Smooth muscle cell (in vitro differentiated cells): ENCODE measurements around the gene RBM18. TPM values are rescaled to one million over a fixed set of nuclear protein-coding genes. Genes with fewer than 3 reads are reported as not detected.

Experiments used
- DNase-seq: peaks from one replicate; lab custom pipeline; 2025; ENCODE audit not compliant: unreplicated experiment; lab: John Stamatoyannopoulos, UW
- H2AFZ ChIP-seq: fragments of 200-600 bp; sonication (generic); 2 replicates; pipeline ENCODE4 v1.6.0; 2016; ENCODE audit warnings: antibody characterized with exemption, low read depth, mild to moderate bottlenecking
- H3F3A ChIP-seq: fragments of 200-600 bp; sonication (generic); 2 replicates; pipeline ENCODE4 v1.6.0; 2017; ENCODE audit warnings: antibody characterized with exemption, low read depth
- H3K27ac ChIP-seq: fragments of 200-600 bp; sonication (generic); 2 replicates; pipeline ENCODE4 v1.5.1; 2016; ENCODE audit warnings: low read depth, mild to moderate bottlenecking
- H3K27me3 ChIP-seq: fragments of 200-600 bp; sonication (generic); 2 replicates; pipeline ENCODE4 v1.6.1; 2016; ENCODE audit warnings: low read depth, mild to moderate bottlenecking
- H3K36me3 ChIP-seq: fragments of 200-600 bp; sonication (generic); 2 replicates; pipeline ENCODE4 v1.5.1; 2016; ENCODE audit warnings: low read depth
- H3K4me1 ChIP-seq: fragments of 200-600 bp; sonication (generic); 2 replicates; pipeline ENCODE4 v1.5.1; 2016; ENCODE audit warnings: low read depth
- H3K4me2 ChIP-seq: fragments of 200-600 bp; sonication (generic); 2 replicates; pipeline ENCODE4 v1.6.0; 2016; ENCODE audit warnings: mild to moderate bottlenecking
- H3K4me3 ChIP-seq: fragments of 200-600 bp; sonication (generic); 2 replicates; pipeline ENCODE4 v1.5.1; 2016; ENCODE audit warnings: mild to moderate bottlenecking
- H3K79me2 ChIP-seq: fragments of 200-600 bp; sonication (generic); 2 replicates; pipeline ENCODE4 v1.6.0; 2016; ENCODE audit warnings: low read depth, mild to moderate bottlenecking
- H3K9ac ChIP-seq: fragments of 200-600 bp; sonication (generic); 2 replicates; pipeline ENCODE4 v1.6.0; 2016; ENCODE audit warnings: low read depth
- H3K9me3 ChIP-seq: fragments of 200-600 bp; sonication (generic); replicated peaks from 2 replicates; pipeline ENCODE4 v1.5.1; 2016; ENCODE audit warnings: low read depth
- H4K20me1 ChIP-seq: fragments of 200-600 bp; sonication (generic); 2 replicates; pipeline ENCODE4 v1.6.0; 2016; ENCODE audit warnings: low read depth
- WGBS: methylation state at CpG from one replicate; pipeline ENCODE4 v1.1.7; 2016; ENCODE audit warnings: low lambda C conversion rate; 5-methylcytosine and 5-hydroxymethylcytosine counted together
- polyA plus RNA-seq: library from polyadenylated mRNA; unstranded; fragments of >200 nt; fragmentation: Nextera tagmentation; extraction: Ambion mirVana; gene quantifications from 2 replicates; pipeline ENCODE4 v1.2.1, GENCODE V29; 2016
- total RNA-seq: library from RNA; depleted of rRNA; stranded (reverse); fragments of >200 nt; gene quantifications from 2 replicates; pipeline ENCODE4 v1.2.3, GENCODE V29; 2014
- TF ChIP-seq, protein P1 (sequence below): fragments of 200-600 bp; sonication (generic); IDR thresholded peaks from 2 replicates; pipeline ENCODE4 v1.5.1; 2017; ENCODE audit warnings: borderline replicate concordance, mild to moderate bottlenecking, antibody characterized with exemption; ENCODE audit not compliant: insufficient read depth, poor library complexity, severe bottlenecking

The RBM18 gene
- total and polyA plus RNA-seq, 2 experiments from 2014 or later, result 15.3 to 29.6 TPM

DNA sequence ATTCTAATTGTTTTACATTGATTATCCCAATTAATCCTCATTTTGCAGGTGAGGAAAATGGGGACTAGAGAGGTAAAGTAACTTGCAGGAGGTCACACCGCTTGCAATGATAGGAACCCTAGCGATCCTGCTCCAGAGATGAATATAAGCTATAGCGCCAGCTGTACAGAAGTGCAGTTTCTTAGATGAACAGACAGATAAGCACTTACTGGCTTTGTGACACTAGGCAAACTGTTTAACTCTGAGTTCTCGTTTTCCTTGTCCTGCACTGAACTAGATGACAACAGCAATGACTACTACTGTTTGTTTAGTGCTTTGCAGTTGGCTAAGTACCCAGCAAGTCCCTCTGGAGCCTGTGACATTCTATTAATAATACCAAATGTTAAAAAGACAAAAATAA lies 47.0 kb downstream of the RBM18 start:
- no peak for DNase-seq
- TF ChIP-seq, protein P1, sequence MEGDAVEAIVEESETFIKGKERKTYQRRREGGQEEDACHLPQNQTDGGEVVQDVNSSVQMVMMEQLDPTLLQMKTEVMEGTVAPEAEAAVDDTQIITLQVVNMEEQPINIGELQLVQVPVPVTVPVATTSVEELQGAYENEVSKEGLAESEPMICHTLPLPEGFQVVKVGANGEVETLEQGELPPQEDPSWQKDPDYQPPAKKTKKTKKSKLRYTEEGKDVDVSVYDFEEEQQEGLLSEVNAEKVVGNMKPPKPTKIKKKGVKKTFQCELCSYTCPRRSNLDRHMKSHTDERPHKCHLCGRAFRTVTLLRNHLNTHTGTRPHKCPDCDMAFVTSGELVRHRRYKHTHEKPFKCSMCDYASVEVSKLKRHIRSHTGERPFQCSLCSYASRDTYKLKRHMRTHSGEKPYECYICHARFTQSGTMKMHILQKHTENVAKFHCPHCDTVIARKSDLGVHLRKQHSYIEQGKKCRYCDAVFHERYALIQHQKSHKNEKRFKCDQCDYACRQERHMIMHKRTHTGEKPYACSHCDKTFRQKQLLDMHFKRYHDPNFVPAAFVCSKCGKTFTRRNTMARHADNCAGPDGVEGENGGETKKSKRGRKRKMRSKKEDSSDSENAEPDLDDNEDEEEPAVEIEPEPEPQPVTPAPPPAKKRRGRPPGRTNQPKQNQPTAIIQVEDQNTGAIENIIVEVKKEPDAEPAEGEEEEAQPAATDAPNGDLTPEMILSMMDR, result no peak
- H3K9me3 ChIP-seq, result no peaks in the 10 kb centered on the region
- H3K79me2 ChIP-seq, result no peaks in the 10 kb centered on the region
- no peaks in the 10 kb centered on the region for H4K20me1 ChIP-seq
- no peak overlapping the region for H3K27ac ChIP-seq
- H3F3A ChIP-seq, result no peaks in the 10 kb centered on the region
- H3K4me3 ChIP-seq, result no peak overlapping the region
- peaks cover 17% of the 10 kb centered on the region for H3K4me1 ChIP-seq
- no peak overlapping the region for H2AFZ ChIP-seq
- 83% methylated on average over 4 of the region's 4 CpGs for WGBS
- peaks cover 100% of the 10 kb centered on the region for H3K27me3 ChIP-seq
- H3K36me3 ChIP-seq, result no peaks in the 10 kb centered on the region
- H3K4me2 ChIP-seq, result no peak overlapping the region
- H3K9ac ChIP-seq, result no peak overlapping the region

DNA sequence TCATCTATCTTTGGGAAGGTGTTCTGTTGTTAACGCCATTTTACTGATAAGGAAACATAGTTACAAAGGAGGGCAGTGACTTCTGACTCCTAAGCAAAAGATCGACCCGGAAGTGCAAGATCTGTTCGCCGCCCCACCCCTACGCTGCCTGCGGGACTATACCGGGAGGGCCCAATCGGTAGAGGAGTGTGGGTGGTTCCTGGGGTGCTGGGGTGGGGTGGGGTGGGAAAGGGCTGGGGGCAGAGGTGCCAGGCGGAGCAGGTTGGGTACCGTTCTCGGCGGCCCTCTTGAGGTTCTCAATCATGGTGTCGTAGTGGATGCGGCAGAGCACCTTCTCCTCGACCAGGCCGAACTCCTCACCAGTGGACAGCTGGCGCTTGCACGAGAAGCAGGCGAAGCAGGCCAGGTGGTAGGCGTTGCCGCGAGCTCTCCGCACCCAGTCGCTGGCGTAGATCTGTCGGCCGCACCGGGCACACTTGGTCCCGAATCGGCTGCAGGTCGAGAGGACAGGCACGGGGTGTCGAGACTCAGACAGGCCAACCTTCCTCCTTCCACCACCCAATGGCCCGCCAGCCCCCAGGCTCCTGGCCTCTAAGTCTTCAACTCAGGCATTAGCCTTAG lies 47.7 kb downstream of the RBM18 start:
- Histone ChIP-seq H3K9ac (no peak overlapping the region), H3K27me3 (peaks cover 100% of the 10 kb centered on the region), H3K9me3 (no peaks in the 10 kb centered on the region), H3K79me2 (no peaks in the 10 kb centered on the region), H3K4me3 (no peak overlapping the region), H3F3A (no peaks in the 10 kb centered on the region), H3K4me1 (peaks cover 17% of the 10 kb centered on the region), H3K36me3 (no peaks in the 10 kb centered on the region), H3K4me2 (no peak overlapping the region), H4K20me1 (no peaks in the 10 kb centered on the region), H3K27ac (no peak overlapping the region), H2AFZ (no peak overlapping the region)
- TF ChIP-seq, protein P1, result no peak
- WGBS, result 69% methylated on average over 32 of the region's 35 CpGs
- no peak for DNase-seq

DNA sequence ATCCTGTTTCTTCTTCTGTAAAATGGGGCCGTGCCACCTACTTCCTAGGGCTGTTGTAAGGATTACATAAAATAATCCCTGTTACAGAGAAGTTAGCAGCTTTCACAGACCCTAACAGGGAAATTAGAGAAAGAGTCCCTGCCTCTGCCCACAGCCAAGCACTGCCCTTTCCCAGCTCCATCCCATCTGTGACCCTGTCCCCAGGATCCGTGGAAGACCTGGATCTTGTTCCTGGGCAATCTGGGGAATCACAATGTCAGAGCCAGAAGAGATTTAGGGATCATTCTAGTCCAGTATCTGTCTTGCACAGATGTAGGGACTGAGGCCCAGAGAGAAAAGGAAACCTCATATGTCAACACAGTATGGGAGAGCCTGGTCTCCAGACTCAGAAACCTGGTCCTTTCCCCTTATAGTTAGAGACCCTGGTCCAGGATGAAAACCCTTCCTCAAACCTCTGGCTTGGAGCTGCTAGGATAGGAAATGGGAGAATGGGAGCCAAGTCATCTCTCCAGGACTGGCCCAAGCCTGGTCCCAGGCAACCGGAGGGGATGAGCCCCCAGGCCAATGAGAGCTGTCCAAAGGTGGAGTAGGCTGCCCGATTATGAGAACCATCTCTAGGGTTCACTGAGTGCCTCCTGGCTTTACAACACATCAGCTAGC lies 48.4 kb downstream of the RBM18 start:
- DNase-seq, result no peak
- WGBS, result 73% methylated on average over 4 of the region's 4 CpGs
- Histone ChIP-seq H3K9ac (no peak overlapping the region), H3K27me3 (peaks cover 100% of the 10 kb centered on the region), H3F3A (no peaks in the 10 kb centered on the region), H3K4me2 (no peak overlapping the region), H3K79me2 (no peaks in the 10 kb centered on the region), H3K27ac (no peak overlapping the region), H4K20me1 (no peaks in the 10 kb centered on the region), H3K4me1 (peaks cover 17% of the 10 kb centered on the region), H3K36me3 (no peaks in the 10 kb centered on the region), H3K9me3 (no peaks in the 10 kb centered on the region), H2AFZ (no peak overlapping the region), H3K4me3 (no peak overlapping the region)
- TF ChIP-seq, protein P1, result no peak
